Measurements from ENCODE around the gene SLC9A9. TPM values are rescaled to one million over a fixed set of nuclear protein-coding genes. Genes with fewer than 3 reads are reported as not detected.

The SLC9A9 gene
- total RNA-seq, 1 donor from 2014 or later: 0.22 TPM

GRCh38 chr3:143581972-143582722 lies 266.1 kb downstream of the SLC9A9 start:
- Mint-ChIP-seq H3K27me3 (ENCODE audit: insufficient read depth, low read depth) (peaks cover 3% of the 10 kb centered on the region), H3K27ac (no peak overlapping the region), H3K9me3 (no peaks in the 10 kb centered on the region), H3K4me1 (peaks cover 23% of the 10 kb centered on the region), H3K36me3 (no peaks in the 10 kb centered on the region), H3K4me3 (no peak overlapping the region)
- Histone ChIP-seq H3K79me2 (ENCODE audit: low read depth) (no peaks in the 10 kb centered on the region), H4K20me1 (ENCODE audit: low read depth) (no peaks in the 10 kb centered on the region), H3K27ac (no peak overlapping the region), H3F3A (ENCODE audit: low read depth) (peaks cover 6% of the 10 kb centered on the region), H3K9me3 (ENCODE audit: low read depth) (no peaks in the 10 kb centered on the region), H3K9ac (no peak overlapping the region), H3K36me3 (no peaks in the 10 kb centered on the region), H2AFZ (replicated peaks) (no peak overlapping the region), H3K4me3 (no peak overlapping the region), H3K4me1 (peaks cover 27% of the 10 kb centered on the region), H3K27me3 (no peaks in the 10 kb centered on the region), H3K4me2 (no peak overlapping the region)
- no peak for DNase-seq (ENCODE audit: low spot score)
- TF ChIP-seq EZH2 (IDR thresholded peaks at IDR 0.05) (no peak), CTCF (IDR thresholded peaks at IDR 0.05) (no peak), EZH2phosphoT487 (IDR thresholded peaks at IDR 0.05) (no peak)

GRCh38 chr3:143578810-143579435 lies 269.3 kb downstream of the SLC9A9 start:
- Histone ChIP-seq H2AFZ (replicated peaks) (no peak overlapping the region), H3F3A (ENCODE audit: low read depth) (peaks cover 6% of the 10 kb centered on the region), H3K27me3 (no peaks in the 10 kb centered on the region), H3K4me1 (peaks cover 20% of the 10 kb centered on the region), H3K9ac (no peak overlapping the region), H3K36me3 (no peaks in the 10 kb centered on the region), H3K4me3 (no peak overlapping the region), H3K4me2 (no peak overlapping the region), H3K79me2 (ENCODE audit: low read depth) (no peaks in the 10 kb centered on the region), H3K9me3 (ENCODE audit: low read depth) (no peaks in the 10 kb centered on the region), H3K27ac (no peak overlapping the region), H4K20me1 (ENCODE audit: low read depth) (no peaks in the 10 kb centered on the region)
- Mint-ChIP-seq H3K4me1 (peaks cover 13% of the 10 kb centered on the region), H3K27me3 (ENCODE audit: insufficient read depth, low read depth) (peaks cover 3% of the 10 kb centered on the region), H3K36me3 (no peaks in the 10 kb centered on the region), H3K27ac (no peak overlapping the region), H3K9me3 (no peaks in the 10 kb centered on the region), H3K4me3 (no peak overlapping the region)
- no peak for TF ChIP-seq EZH2 (IDR thresholded peaks at IDR 0.05)
- no peak for TF ChIP-seq CTCF (IDR thresholded peaks at IDR 0.05)
- TF ChIP-seq EZH2phosphoT487 (IDR thresholded peaks at IDR 0.05): no peak
- DNase-seq (ENCODE audit: low spot score): no peak

- Mint-ChIP-seq H3K27ac (no peak overlapping the region), H3K9me3 (no peaks in the 10 kb centered on the region), H3K4me1 (peaks cover 13% of the 10 kb centered on the region), H3K4me3 (no peak overlapping the region), H3K36me3 (no peaks in the 10 kb centered on the region), H3K27me3 (ENCODE audit: insufficient read depth, low read depth) (peaks cover 2% of the 10 kb centered on the region)
- no peak overlapping the region for H3K4me2 ChIP-seq
- no peak overlapping the region for H3K4me3 ChIP-seq
- H3F3A ChIP-seq (ENCODE audit: low read depth): peaks cover 6% of the 10 kb centered on the region
- no peak overlapping the region for H2AFZ ChIP-seq (replicated peaks)
- H3K9ac ChIP-seq: no peak overlapping the region
- H3K79me2 ChIP-seq (ENCODE audit: low read depth): no peaks in the 10 kb centered on the region
- H3K27me3 ChIP-seq: no peaks in the 10 kb centered on the region
- DNase-seq (ENCODE audit: low spot score): no peak
- peaks cover 20% of the 10 kb centered on the region for H3K4me1 ChIP-seq
- H3K27ac ChIP-seq: no peak overlapping the region
- no peaks in the 10 kb centered on the region for H3K36me3 ChIP-seq
- no peak for TF ChIP-seq EZH2phosphoT487 (IDR thresholded peaks at IDR 0.05)
- no peak for TF ChIP-seq CTCF (IDR thresholded peaks at IDR 0.05)
- TF ChIP-seq EZH2 (IDR thresholded peaks at IDR 0.05): no peak
- no peaks in the 10 kb centered on the region for H4K20me1 ChIP-seq (ENCODE audit: low read depth)
- no peaks in the 10 kb centered on the region for H3K9me3 ChIP-seq (ENCODE audit: low read depth)
Observed at GRCh38 chr3:143576568-143577270, 271.5 kb downstream of the SLC9A9 start.

All from neural progenitor cell (in vitro differentiated cells).